ENCODE measurements around the gene ADGRG1.

The ADGRG1 gene

GRCh38 chr16:57643147-57643874 is 14.9 kb downstream of the ADGRG1 start:
- Histone ChIP-seq H2AK5ac (ENCODE audit: low read length) (no peak overlapping the region), H4K12ac (ENCODE audit: low read depth, low read length) (no peak overlapping the region), H4K91ac (ENCODE audit: low read depth, low read length) (no peak overlapping the region), H3K36me3 (ENCODE audit: control insufficient read depth in 1 of 2, insufficient read depth in 2 of 2, low read length in 2 of 2) (peaks cover 25 to 28% of the 10 kb centered on the region in 2 experiments), H3K18ac (ENCODE audit: low read length) (no peak overlapping the region), H3K23ac (ENCODE audit: low read length) (no peak overlapping the region), H3K4ac (ENCODE audit: low read depth, low read length) (no peak overlapping the region), H3K79me2 (ENCODE audit: control insufficient read depth, insufficient read depth, low read length, poor library complexity) (no peaks in the 10 kb centered on the region), H3K27ac (ENCODE audit: low read depth, low read length) (no peak overlapping the region), H3K4me3 (ENCODE audit: low read depth, low read length) (no peak overlapping the region), H4K8ac (ENCODE audit: low read depth, low read length) (no peak overlapping the region), H2BK120ac (ENCODE audit: insufficient read depth, low read length, poor library complexity) (no peak overlapping the region), H3K4me2 (ENCODE audit: low read length) (no peak overlapping the region), H3K4me1 (ENCODE audit: control insufficient read depth in 1 of 2, insufficient read depth in 2 of 2, low read length in 2 of 2) (peaks cover 9 to 18% of the 10 kb centered on the region in 2 experiments), H3K9ac (ENCODE audit: low read length) (no peak overlapping the region), H2AFZ (ENCODE audit: insufficient read depth, low read length, poor library complexity) (no peak overlapping the region), H3K27me3 (ENCODE audit: insufficient read depth, low read length) (no peaks in the 10 kb centered on the region), H3K14ac (ENCODE audit: low read length) (no peak overlapping the region), H3K79me1 (ENCODE audit: low read length) (no peaks in the 10 kb centered on the region), H3K9me3 (ENCODE audit: insufficient read depth, low read depth, low read length) (peaks cover 9% of the 10 kb centered on the region), H2BK12ac (ENCODE audit: low read length) (no peak overlapping the region), H2BK5ac (ENCODE audit: low read depth, low read length, poor library complexity) (no peak overlapping the region)
- no peak for DNase-seq
- WGBS (ENCODE audit: extremely low coverage, insufficient coverage, insufficient read length), result no CpG with 5 or more reads among the region's 7 CpGs

DNA sequence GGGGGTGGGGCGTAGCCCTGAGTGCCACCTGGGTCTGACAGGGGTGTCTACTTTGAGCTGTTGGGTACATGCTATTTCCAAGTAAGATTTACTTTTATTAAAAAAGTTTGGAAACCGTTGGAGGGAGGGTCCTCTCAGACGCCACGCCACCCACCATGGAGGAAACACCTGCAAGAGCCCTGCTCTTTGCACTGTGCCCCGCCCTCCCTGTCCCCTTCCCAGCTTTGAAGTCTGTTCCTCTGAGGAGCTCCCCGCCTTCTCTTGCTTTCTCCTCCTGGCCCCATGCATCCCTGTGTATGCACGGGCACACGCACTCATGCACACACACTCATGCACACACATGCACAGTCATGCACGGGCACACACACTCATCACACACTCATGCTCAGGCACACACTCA is 15.5 kb downstream of the ADGRG1 start:
- peaks cover 25 to 29% of the 10 kb centered on the region in 2 experiments for H3K36me3 ChIP-seq (ENCODE audit: control insufficient read depth in 1 of 2, insufficient read depth in 2 of 2, low read length in 2 of 2)
- H3K4ac ChIP-seq (ENCODE audit: low read depth, low read length), result no peak overlapping the region
- H2BK5ac ChIP-seq (ENCODE audit: low read depth, low read length, poor library complexity), result no peak overlapping the region
- H4K91ac ChIP-seq (ENCODE audit: low read depth, low read length), result no peak overlapping the region
- no peaks in the 10 kb centered on the region for H3K79me1 ChIP-seq (ENCODE audit: low read length)
- H2BK120ac ChIP-seq (ENCODE audit: insufficient read depth, low read length, poor library complexity), result no peak overlapping the region
- peak overlapping the region; percentile 58 for H3K4me3 ChIP-seq (ENCODE audit: low read depth, low read length)
- H3K18ac ChIP-seq (ENCODE audit: low read length), result no peak overlapping the region
- no peak overlapping the region for H3K4me2 ChIP-seq (ENCODE audit: low read length)
- no peak overlapping the region for H3K27ac ChIP-seq (ENCODE audit: low read depth, low read length)
- DNase-seq, result no peak
- peaks cover 9% of the 10 kb centered on the region for H3K9me3 ChIP-seq (ENCODE audit: insufficient read depth, low read depth, low read length)
- H2AK5ac ChIP-seq (ENCODE audit: low read length), result no peak overlapping the region
- H3K9ac ChIP-seq (ENCODE audit: low read length), result no peak overlapping the region
- H4K8ac ChIP-seq (ENCODE audit: low read depth, low read length), result no peak overlapping the region
- no peak overlapping the region for H2BK12ac ChIP-seq (ENCODE audit: low read length)
- H2AFZ ChIP-seq (ENCODE audit: insufficient read depth, low read length, poor library complexity), result no peak overlapping the region
- H3K79me2 ChIP-seq (ENCODE audit: control insufficient read depth, insufficient read depth, low read length, poor library complexity), result no peaks in the 10 kb centered on the region
- H4K12ac ChIP-seq (ENCODE audit: low read depth, low read length), result no peak overlapping the region
- H3K27me3 ChIP-seq (ENCODE audit: insufficient read depth, low read length), result no peaks in the 10 kb centered on the region
- H3K4me1 ChIP-seq (ENCODE audit: control insufficient read depth in 1 of 2, insufficient read depth in 2 of 2, low read length in 2 of 2), result peaks cover 9 to 18% of the 10 kb centered on the region in 2 experiments
- no CpG with 5 or more reads among the region's 9 CpGs for WGBS (ENCODE audit: extremely low coverage, insufficient coverage, insufficient read length)
- H3K14ac ChIP-seq (ENCODE audit: low read length), result no peak overlapping the region
- H3K23ac ChIP-seq (ENCODE audit: low read length), result no peak overlapping the region

DNA sequence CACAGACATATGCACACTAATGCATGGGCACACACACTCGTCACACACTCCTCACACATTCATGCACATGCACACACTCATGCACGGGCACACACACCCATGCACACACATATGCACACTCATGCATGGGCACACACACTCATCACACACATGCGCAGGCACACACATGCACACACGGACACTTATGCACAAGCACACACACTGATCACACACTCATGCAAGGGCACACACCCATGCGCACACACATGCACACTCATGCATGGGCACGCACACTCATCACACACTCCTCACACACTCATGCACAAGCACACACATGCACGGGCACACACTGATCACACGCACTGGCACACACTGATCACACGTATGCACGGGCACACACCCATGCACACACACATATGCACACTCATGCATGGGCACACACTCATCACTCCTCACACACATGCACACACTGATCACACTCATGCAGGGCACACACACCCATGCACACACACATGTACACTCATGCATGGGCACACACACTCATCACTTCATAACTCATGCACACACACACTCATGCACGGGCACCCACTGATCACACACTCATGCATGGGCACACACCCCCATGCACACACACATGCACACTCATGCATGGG is 16.1 kb downstream of the ADGRG1 start:
- no peak overlapping the region for H2AK5ac ChIP-seq (ENCODE audit: low read length)
- no peak overlapping the region for H3K4ac ChIP-seq (ENCODE audit: low read depth, low read length)
- no peak overlapping the region for H4K8ac ChIP-seq (ENCODE audit: low read depth, low read length)
- H3K27me3 ChIP-seq (ENCODE audit: insufficient read depth, low read length), result no peaks in the 10 kb centered on the region
- H2BK120ac ChIP-seq (ENCODE audit: insufficient read depth, low read length, poor library complexity), result no peak overlapping the region
- H3K36me3 ChIP-seq (ENCODE audit: control insufficient read depth in 1 of 2, insufficient read depth in 2 of 2, low read length in 2 of 2), result peaks cover 25 to 29% of the 10 kb centered on the region in 2 experiments
- no peak overlapping the region for H4K91ac ChIP-seq (ENCODE audit: low read depth, low read length)
- no peak overlapping the region for H3K9ac ChIP-seq (ENCODE audit: low read length)
- peaks cover 9 to 18% of the 10 kb centered on the region in 2 experiments for H3K4me1 ChIP-seq (ENCODE audit: control insufficient read depth in 1 of 2, insufficient read depth in 2 of 2, low read length in 2 of 2)
- no peak for DNase-seq
- H2BK12ac ChIP-seq (ENCODE audit: low read length), result no peak overlapping the region
- no peak overlapping the region for H4K12ac ChIP-seq (ENCODE audit: low read depth, low read length)
- H3K4me2 ChIP-seq (ENCODE audit: low read length), result no peak overlapping the region
- peak overlapping the region; percentile 44 for H3K23ac ChIP-seq (ENCODE audit: low read length)
- H3K27ac ChIP-seq (ENCODE audit: low read depth, low read length), result no peak overlapping the region
- H3K14ac ChIP-seq (ENCODE audit: low read length), result no peak overlapping the region
- H3K9me3 ChIP-seq (ENCODE audit: insufficient read depth, low read depth, low read length), result peaks cover 9% of the 10 kb centered on the region
- H2BK5ac ChIP-seq (ENCODE audit: low read depth, low read length, poor library complexity), result no peak overlapping the region
- peak overlapping the region; percentile 58 for H3K4me3 ChIP-seq (ENCODE audit: low read depth, low read length)
- no peak overlapping the region for H3K18ac ChIP-seq (ENCODE audit: low read length)
- H2AFZ ChIP-seq (ENCODE audit: insufficient read depth, low read length, poor library complexity), result no peak overlapping the region
- no CpG with 5 or more reads among the region's 11 CpGs for WGBS (ENCODE audit: extremely low coverage, insufficient coverage, insufficient read length)
- H3K79me2 ChIP-seq (ENCODE audit: control insufficient read depth, insufficient read depth, low read length, poor library complexity), result no peaks in the 10 kb centered on the region
- no peaks in the 10 kb centered on the region for H3K79me1 ChIP-seq (ENCODE audit: low read length)

- Histone ChIP-seq H4K91ac (ENCODE audit: low read depth, low read length) (no peak overlapping the region), H3K14ac (ENCODE audit: low read length) (no peak overlapping the region), H3K23ac (ENCODE audit: low read length) (no peak overlapping the region), H2AK5ac (ENCODE audit: low read length) (no peak overlapping the region), H2BK5ac (ENCODE audit: low read depth, low read length, poor library complexity) (no peak overlapping the region), H4K8ac (ENCODE audit: low read depth, low read length) (no peak overlapping the region), H3K4me1 (ENCODE audit: control insufficient read depth in 1 of 2, insufficient read depth in 2 of 2, low read length in 2 of 2) (peaks cover 9 to 18% of the 10 kb centered on the region in 2 experiments), H3K4ac (ENCODE audit: low read depth, low read length) (no peak overlapping the region), H2BK120ac (ENCODE audit: insufficient read depth, low read length, poor library complexity) (no peak overlapping the region), H2BK12ac (ENCODE audit: low read length) (no peak overlapping the region), H3K4me3 (ENCODE audit: low read depth, low read length) (no peak overlapping the region), H3K27ac (ENCODE audit: low read depth, low read length) (no peak overlapping the region), H3K9me3 (ENCODE audit: insufficient read depth, low read depth, low read length) (peaks cover 9% of the 10 kb centered on the region), H4K12ac (ENCODE audit: low read depth, low read length) (no peak overlapping the region), H3K79me1 (ENCODE audit: low read length) (no peaks in the 10 kb centered on the region), H3K18ac (ENCODE audit: low read length) (no peak overlapping the region), H3K27me3 (ENCODE audit: insufficient read depth, low read length) (no peaks in the 10 kb centered on the region), H3K9ac (ENCODE audit: low read length) (no peak overlapping the region), H2AFZ (ENCODE audit: insufficient read depth, low read length, poor library complexity) (no peak overlapping the region), H3K36me3 (ENCODE audit: control insufficient read depth in 1 of 2, insufficient read depth in 2 of 2, low read length in 2 of 2) (peaks cover 27 to 28% of the 10 kb centered on the region in 2 experiments), H3K79me2 (ENCODE audit: control insufficient read depth, insufficient read depth, low read length, poor library complexity) (no peaks in the 10 kb centered on the region), H3K4me2 (ENCODE audit: low read length) (no peak overlapping the region)
- peak in 1 of 2 donors; percentile 20 for DNase-seq
- no CpG with 5 or more reads among the region's 10 CpGs for WGBS (ENCODE audit: extremely low coverage, insufficient coverage, insufficient read length)
Observed at GRCh38 chr16:57645169-57645568, 16.7 kb downstream of the ADGRG1 start.
